Activated CD8-positive, alpha-beta memory T cell treated with anti-CD3 and anti-CD28 coated beads, Interleukin-2, amount 50 U/mL, for 24 hours (primary cell): Measurements from ENCODE around the gene M1AP.

Experiments
- DNase-seq: peaks from one replicate; pipeline ENCODE4 v3.0.0-alpha.2; 2020; ENCODE audit errors: extremely low read depth

M1AP gene, protein sequence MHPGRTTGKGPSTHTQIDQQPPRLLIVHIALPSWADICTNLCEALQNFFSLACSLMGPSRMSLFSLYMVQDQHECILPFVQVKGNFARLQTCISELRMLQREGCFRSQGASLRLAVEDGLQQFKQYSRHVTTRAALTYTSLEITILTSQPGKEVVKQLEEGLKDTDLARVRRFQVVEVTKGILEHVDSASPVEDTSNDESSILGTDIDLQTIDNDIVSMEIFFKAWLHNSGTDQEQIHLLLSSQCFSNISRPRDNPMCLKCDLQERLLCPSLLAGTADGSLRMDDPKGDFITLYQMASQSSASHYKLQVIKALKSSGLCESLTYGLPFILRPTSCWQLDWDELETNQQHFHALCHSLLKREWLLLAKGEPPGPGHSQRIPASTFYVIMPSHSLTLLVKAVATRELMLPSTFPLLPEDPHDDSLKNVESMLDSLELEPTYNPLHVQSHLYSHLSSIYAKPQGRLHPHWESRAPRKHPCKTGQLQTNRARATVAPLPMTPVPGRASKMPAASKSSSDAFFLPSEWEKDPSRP

DNA sequence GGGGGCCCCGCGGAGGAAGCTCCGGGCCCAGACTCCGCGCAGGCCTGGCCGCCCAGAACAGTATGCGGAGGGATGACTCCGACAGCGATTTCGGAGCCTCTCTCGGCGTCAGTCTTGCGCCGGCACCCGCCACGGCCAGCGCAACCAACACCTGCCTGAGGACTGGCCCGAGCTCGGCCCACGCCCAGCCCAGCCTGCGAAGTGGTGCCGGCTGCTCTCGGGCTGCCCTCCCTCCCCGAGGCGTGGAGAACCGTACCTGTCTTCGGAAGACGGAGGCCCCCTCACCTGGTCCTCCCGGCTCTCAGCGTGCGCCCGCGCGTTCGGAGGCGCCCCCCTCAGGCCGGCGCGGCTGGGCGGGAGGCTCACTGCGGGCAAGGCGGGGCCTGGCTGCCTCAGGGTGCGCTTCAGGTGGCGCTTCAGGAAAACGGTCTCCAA is at the start of gene M1AP:
M1AP (minus strand) TSS at position 322 of the 435 bp plus-strand sequence. CDS start 8,055 bp downstream, outside the sequence.
- DNase-seq, result no peak

DNA sequence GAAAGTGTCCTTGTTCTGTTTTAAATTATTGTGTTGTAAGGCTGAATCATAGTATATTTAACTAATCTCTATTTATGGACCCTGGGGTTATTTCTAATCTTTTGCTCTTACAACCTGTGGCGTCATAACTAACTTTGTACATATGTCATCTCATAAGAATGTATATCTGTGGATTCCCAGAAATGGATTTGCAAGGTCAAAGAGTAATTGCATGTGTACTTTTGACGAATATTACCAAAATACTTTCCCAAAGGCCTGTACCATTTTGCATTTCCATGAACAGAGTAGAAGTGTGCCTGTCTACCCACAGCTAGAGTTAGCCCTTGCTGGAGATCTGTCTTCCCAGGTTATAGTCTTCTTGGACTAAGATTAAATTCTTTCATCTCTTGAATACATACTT is 48.7 kb upstream of the M1AP start:
- DNase-seq, result no peak

DNA sequence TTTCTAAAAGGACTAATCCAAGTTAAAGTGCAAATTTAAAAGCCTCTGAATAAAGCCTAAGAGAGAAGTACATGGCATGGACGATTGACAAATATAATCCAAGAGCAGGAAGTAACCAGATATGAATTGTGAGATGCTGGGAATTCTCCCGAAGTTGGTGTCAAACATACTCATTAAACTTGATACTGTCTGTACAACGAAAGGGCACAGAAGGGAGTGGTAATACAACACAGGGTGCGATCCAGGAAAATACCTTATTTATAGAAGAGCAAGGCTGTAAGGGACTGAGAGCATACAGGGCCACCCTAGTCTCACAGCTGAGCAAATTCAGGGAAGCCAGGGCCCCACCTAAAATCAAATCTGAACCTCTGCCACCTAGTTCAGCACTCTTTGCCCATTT is 47.5 kb upstream of the M1AP start:
- DNase-seq, result no peak

DNA sequence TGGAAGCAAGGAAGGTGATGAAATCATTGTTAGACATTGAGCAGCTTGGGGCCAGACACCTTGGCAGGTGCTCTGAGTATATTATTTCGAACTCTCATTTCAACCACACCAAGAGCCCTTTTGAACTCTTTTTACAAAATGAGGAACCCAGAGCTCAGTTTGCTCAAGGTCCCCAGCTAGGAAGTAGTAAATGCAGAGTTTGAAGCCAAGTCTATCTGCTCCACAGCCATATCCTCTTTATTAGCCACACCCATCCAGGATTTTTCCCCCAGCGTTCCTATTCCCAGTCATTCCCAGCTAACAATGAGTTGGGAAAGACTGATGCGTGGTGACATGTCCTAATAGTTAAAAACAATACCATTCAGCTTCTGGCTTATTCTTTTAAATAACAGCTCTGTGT is 46.2 kb upstream of the M1AP start:
- no peak for DNase-seq

DNA sequence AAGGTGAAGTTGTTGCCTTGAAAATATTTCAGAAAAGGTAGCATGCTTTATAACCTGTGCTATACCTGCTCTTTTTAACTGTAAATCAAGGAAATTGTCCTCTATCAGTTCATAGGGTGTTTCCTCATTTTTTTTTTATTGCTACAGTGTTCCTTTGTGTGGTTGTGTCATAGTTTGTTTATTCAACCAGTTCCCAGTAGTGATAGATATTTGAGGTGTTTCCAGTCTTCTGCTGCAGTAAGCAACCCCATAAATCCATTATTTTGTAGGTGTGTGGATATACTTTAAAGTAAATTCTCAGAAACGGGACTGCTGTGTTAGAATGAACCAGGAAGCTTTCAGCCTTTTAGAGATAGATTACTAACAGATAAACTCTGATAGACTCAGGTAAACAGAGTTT is 45.5 kb upstream of the M1AP start:
- no peak for DNase-seq

DNA sequence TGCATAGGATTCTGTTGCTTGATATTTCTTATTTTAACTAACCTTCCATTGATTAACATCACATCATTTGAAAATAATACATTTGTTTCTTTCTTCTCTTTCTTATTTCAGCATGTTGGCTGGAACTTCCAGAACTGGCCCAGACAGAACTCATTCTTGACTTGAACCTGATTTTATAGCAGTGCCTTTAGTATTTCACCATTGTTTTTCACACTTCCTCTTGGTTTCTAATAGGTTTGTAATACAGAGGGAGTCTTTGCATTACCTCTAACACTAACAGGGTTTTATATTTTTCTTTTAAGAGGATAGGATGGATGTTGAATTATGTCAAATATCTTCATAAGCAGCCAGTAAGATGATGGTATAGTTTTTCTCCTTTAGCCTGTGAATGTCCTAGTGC is 45.1 kb upstream of the M1AP start:
- no peak for DNase-seq

DNA sequence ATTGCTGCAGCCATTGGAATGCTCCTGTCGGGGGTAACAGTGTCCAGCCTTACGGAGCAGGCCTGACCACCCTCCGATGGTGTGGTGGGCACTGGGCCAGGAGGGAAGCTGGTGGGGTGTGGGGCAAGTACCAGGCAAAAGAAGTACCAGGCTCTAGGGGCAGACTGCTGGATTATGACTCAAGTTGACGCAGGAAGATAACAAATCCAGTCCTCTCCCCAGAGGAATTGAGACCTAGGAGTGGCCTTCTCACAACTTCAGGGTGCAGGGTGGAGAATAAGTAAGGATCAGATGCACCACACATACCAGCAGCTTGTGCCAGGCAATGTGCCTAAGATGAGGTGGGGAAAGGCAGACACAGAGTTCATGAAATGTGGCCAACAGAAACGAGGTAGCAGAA is 43.8 kb upstream of the M1AP start:
- DNase-seq, result no peak

DNA sequence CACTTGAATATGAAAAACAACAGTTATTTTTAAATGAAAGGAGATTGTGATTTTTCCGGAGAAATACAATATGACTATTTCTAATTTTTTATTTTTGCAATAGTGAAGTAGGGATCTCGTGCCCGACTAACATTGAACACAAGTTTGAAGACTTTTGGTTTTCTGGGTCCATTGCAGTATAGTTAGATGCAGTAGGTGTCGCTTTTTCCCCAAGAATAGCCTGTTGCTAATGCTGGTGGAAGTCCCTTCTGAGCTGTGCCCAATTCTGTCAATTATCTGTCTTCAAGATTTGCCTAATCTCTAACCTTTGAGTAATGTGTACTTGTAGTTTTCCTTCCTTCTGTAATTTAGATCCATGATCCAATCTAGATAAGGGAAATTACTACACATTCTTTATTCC is 42.4 kb upstream of the M1AP start:
- no peak for DNase-seq

DNA sequence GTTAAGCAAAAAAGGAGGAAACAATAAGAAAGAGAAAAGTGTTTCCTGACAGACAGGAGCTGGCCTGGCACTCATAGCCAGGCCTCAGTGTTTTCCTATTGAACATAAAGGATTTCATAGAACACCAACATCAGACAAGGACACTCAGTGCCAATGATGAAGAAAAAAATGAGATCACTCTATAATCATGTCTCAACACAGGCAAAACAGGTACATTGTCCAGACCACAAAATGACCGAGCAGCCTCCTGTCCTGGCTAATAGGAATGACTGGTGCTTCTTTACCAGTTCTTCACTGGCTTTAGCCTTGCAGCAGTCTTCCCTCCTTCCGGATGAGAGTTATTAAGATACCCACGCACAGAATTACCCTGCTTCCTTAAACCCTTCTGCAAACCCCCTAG is 41.5 kb upstream of the M1AP start:
- DNase-seq, result no peak

DNA sequence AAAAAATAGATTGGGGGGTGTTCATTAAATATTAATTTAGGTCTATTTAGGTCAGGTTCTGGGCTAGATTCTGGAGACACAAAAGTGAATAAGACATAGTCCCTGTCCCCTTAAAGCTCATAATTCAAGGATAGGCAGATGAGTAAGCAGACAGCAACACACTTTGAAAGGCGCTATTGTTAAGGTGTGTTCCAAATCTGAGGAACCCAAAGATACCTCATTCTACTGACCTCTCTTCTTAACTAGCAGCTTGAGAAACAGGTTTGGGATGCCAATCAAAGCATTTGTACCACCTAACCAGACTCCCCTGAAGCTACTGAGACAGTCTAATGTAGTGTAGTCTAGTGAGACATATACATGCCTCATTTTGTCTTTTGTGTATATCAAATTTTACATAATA is 40.8 kb upstream of the M1AP start:
- no peak for DNase-seq

DNA sequence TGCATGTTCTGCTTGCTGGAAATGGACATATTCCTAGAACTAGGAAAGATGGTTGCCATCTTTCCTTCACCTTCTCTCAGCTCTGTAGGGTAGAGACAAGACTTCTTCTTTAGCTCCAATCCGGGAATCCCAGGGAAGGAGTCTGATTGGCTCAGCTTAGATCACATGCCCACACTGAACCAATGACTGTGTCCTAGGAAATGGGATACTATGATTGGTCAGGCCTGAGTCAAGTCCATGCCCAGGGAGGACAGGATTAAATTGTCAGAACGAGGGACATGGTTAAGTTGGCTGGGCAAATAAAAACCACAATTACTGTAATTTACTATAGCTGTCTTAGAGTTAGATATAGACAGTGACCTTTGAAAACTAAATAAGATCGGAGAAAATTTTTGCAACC is 37.3 kb upstream of the M1AP start:
- no peak for DNase-seq

DNA sequence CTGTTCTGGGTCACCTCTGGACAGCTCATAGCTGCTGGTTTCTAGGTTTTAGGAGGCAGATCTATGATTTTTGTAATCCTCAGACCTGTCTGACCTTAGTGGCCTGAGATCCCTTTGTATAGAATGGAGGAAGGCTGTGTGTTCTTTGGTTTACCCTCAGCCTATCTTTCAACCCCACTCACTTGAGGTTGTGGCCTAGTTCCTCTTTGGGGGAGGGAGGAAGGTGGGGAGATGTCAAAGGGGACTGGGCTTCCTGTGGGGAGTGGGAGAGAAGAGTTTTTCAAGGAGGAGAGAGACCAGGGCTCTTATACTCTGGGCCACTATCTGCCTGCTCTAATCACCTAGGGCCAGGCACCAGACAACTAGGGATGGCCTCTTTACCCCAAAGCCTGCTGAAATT is 34.4 kb upstream of the M1AP start:
- no peak for DNase-seq

DNA sequence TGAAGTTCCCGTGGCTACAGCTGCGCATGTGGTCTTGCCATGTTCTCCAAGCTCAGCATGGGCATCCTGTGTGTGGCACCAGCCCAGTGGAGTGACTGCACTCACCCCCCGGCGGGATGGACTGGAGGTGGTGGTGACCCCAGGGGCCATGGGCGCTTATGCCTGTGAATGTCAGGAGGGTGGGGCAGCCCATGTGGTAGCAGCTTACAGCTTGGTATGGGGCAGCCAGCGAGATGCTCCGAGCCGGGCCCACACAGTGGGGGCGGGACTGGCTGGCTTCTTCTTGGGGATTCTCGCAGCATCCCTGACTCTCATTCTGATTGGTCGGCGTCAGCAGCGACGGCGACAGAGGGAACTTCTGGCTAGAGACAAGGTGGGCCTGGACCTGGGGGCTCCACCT is 31.5 kb upstream of the M1AP start:
- no peak for DNase-seq

DNA sequence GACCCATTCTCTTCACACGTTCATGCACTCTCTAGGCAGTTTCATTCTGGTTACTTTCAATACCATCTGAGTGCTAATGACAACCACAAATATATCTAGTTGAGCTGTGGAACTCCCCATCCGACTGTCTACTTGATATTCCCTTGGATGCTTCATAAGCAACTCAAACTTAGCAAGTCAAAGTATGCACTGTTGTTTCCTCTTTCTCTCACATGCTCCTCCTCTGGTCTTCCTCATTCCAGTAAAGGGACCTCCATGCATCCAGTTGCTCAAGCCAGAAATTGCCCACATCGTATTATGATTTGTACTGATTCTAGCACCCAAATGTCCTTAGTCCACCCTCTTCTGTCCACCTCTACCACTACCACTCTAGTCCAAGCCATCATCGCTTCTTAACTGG is 28.2 kb upstream of the M1AP start:
- no peak for DNase-seq

DNA sequence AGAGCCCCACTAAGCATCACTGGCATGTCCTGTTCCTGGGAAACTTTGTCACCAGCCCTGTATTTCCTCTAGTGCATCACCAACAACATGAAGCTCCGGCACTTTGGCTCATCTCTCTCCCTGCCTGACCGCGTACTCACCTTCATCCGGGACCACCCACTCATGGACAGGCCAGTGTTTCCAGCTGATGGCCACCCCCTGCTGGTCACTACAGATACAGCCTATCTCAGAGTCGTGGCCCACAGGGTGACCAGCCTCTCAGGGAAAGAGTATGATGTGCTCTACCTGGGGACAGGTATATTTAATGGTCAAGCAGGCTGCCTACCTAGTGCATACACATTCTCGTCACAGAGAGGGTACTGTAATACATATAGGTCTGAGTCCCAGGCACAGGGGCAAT is 27.0 kb upstream of the M1AP start:
- no peak for DNase-seq

DNA sequence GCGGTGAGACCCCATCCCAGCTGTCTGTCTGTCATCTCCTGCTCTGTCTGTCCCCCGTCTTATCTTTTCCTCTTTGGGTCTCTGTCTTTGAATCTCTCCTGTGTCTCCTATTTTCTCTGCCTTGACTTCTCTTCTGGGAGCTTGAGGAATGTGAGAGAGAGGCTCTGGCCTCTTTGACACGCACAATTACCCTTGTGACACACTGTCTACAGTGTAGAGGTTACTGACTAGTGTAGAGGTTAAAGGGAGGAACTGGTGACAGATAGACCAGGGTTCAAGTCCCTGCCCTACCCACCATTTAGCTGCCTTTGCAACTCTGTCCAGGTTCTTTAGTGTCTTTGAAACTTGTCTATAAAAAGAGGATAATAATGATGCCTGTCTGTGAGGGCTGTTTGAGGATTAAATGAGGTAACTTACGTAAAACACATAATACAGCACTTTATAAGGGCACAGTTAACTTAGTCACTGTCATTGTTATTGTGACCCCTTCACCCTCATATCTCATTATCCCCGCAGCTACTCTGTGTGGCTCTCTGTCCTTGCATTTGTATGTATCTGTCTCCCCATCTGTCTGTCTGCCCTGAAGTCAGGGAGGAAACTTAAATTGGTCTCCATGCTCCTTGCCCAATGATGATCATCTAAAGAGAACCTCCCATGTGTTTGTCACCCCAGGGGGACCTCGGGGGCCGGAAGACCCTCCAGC is 25.8 kb upstream of the M1AP start:
- no peak for DNase-seq

DNA sequence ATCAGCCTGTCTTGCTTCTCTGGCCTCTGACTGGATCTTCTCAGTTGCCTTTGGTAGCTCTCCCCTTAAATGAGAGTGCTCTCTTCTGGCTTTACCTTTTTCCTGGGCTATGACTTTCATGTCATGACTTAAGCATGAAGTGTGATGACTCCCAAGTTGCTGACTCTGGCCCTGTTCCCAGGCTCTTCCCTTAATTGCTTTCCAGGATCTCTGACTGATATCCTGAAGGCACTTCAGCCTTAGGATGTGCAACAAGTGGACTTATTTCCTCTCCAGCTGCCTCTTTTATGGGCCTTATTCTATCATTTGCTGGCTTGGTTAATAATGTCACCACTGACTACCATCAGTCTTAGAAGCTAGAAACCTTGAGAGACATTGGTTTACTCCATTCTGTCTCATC is 23.3 kb upstream of the M1AP start:
- no peak for DNase-seq

DNA sequence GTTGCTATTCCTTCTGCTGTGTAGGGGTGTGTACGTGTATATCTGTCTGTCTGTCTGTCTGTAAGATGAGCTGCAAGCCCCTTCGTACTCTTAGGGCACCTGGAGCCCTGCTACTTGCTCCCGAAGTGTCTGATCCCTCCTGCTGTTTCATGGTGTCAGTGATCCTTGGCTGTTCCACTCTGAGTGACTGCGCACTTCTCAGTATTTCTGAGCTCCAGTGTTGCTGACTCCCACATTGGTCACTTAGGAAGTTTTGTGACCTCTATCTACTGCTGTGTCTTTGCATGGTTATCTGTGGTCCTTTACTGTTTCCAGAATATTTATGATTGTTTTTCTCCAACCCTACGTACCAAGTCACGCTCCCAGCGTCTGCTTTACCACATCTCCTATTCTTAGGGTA is 22.1 kb upstream of the M1AP start:
- DNase-seq, result no peak

DNA sequence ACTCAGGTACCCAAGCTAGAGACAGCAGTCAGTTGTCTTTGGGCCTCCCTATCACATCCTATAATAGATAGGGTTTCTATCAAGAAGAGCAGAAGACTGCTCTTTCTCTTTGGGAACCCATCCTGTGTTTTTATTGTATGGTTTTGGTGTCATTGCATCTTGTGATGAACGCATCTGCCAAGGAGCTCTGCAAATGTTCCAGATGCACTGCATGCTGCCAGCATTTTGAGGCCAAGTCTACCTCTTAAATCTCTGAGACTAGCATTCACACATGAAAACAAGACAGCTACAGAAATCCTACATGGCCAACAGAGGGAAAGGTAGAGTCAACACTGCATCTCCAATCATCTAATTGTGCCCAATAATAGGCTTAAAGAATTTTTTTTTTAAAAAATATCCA is 20.0 kb upstream of the M1AP start:
- no peak for DNase-seq

DNA sequence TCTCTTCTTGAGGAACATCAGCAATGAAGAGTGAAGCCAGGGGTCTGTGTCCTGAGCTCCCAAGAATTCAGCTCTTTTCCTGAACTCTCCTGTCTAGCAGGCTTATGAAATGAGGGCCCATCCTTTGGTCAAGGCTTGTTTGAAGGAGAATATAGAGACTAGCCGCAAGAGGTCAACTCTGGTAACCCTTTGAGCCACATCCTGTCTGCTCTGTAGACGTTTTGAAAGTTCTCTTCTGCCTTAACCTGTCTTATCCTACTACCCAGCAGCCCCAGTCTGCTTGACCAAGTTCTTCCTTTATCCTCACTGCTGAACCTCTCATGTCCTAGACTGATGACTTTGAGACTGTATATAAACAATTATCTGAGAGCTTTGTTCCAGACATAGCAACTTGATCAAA is 11.3 kb upstream of the M1AP start:
- no peak for DNase-seq

DNA sequence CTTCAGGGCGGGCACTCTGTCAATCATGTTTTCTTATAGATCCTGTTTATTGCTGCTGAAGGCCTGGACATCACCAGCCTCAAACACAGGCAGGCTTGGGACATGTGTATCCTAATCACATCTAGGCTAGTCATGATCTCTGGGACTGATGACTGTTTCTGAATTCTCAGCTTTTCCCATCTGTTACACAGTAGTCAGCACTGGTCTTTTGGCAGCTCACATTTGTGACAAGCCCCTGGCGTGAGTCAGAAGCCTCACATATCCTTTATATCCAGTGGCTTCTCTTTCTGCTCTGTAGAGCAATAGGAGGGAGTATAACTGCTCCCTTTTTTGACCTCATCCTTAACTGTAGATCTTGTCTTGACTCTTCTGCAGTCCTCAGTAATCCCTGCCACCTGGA is 10.4 kb upstream of the M1AP start:
- no peak for DNase-seq

DNA sequence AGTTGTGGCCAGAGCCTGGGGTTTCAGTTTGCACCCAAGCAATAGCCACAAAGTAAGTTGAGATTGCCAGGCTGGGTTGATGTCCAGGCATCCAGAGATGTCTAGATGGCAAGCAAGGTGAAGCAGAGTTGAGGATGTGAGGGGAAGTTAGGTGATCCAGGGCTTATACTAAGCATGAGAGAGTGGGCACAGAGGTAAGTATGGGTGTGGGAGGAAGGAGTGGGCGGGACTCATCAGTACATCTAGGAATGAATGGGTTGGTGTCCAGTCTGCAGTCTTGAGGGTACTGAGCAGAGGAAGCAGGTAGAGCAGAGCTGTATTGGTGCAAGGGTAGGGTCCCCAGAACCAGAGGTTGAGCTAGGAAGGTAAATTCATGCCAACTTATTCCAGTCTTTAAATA is 7.4 kb upstream of the M1AP start:
- DNase-seq, result no peak
